SU-DHL-6 (cell line): ENCODE results near the gene EXOC3.

ENCODE experiments used
- H2AFZ ChIP-seq: fragments of 200-600 bp; sonication (generic); 2 replicates; pipeline ENCODE4 v1.6.1; 2014; ENCODE audit warnings: low read depth, mild to moderate bottlenecking, moderate library complexity, mixed read lengths, antibody characterized with exemption, low read length; ENCODE audit not compliant: severe bottlenecking
- H3F3A ChIP-seq: fragments of 200-600 bp; shearing (Covaris generic); 2 replicates; pipeline ENCODE4 v1.6.0; 2016; ENCODE audit warnings: antibody characterized with exemption, mild to moderate bottlenecking; ENCODE audit not compliant: insufficient read depth
- H3K27ac ChIP-seq: fragments of 200-600 bp; sonication (generic); 2 replicates; pipeline ENCODE4 v1.5.1; 2016; ENCODE audit warnings: low read depth, mild to moderate bottlenecking, low read length, moderate library complexity, mixed read lengths
- H3K27me3 ChIP-seq: fragments of 200-600 bp; sonication (generic), shearing (Covaris generic); 2 replicates; pipeline ENCODE4 v1.6.0; 2014; ENCODE audit warnings: mild to moderate bottlenecking, low read length
- H3K36me3 ChIP-seq: fragments of 200-600 bp; sonication (generic); 2 replicates; pipeline ENCODE4 v1.6.1; 2014; ENCODE audit warnings: mild to moderate bottlenecking, low read length, mixed read lengths
- H3K4me2 ChIP-seq: fragments of 300-600, 200-600 bp; shearing (Covaris generic), sonication (generic); 2 replicates; pipeline ENCODE4 v1.6.0; 2014; ENCODE audit warnings: low read length, low read depth, mild to moderate bottlenecking; ENCODE audit not compliant: poor library complexity, severe bottlenecking
- H3K4me3 ChIP-seq: fragments of 200-600 bp; sonication (generic); 2 replicates; pipeline ENCODE4 v1.5.1; 2014; ENCODE audit warnings: antibody characterized with exemption, low read length, mild to moderate bottlenecking, mixed read lengths; ENCODE audit not compliant: insufficient read depth, poor library complexity, severe bottlenecking
- H3K79me2 ChIP-seq: fragments of 200-600 bp; sonication (generic); 2 replicates; pipeline ENCODE4 v1.6.1; 2014; ENCODE audit warnings: mild to moderate bottlenecking, low read length, moderate library complexity; ENCODE audit not compliant: insufficient read depth
- H3K9ac ChIP-seq: fragments of 200-600 bp; sonication (generic); 2 replicates; pipeline ENCODE4 v1.7.0; 2014; ENCODE audit warnings: mild to moderate bottlenecking, low read length
- H3K9me2 ChIP-seq: fragments of 200-600 bp; sonication (generic); replicated peaks from 2 replicates; pipeline ENCODE4 v1.6.1; 2014; ENCODE audit warnings: low read length; ENCODE audit not compliant: insufficient read depth
- H3K9me3 ChIP-seq: fragments of 200-600 bp; sonication (generic); 2 replicates; pipeline ENCODE4 v1.6.1; 2014; ENCODE audit warnings: low read length, mixed read lengths; ENCODE audit not compliant: insufficient read depth
- H4K20me1 ChIP-seq: fragments of 200-600 bp; sonication (generic); 2 replicates; pipeline ENCODE4 v1.6.1; 2014; ENCODE audit warnings: low read depth, mild to moderate bottlenecking, antibody characterized with exemption, low read length, moderate library complexity, mixed read lengths
- CTCF ChIP-seq: fragments of 200-600 bp; sonication (generic); IDR thresholded peaks from one replicate; pipeline ENCODE4 v1.5.1; 2017; ENCODE audit warnings: antibody characterized with exemption, mild to moderate bottlenecking, low read length, moderate library complexity; ENCODE audit not compliant: insufficient read depth, poor library complexity, severe bottlenecking
- EZH2phosphoT487 ChIP-seq: fragments of 200-600 bp; sonication (generic), shearing (Covaris generic); conservative IDR thresholded peaks from 2 replicates; pipeline ENCODE4 v1.6.1; 2018; ENCODE audit warnings: mild to moderate bottlenecking, antibody characterized with exemption, low read length, moderate library complexity, mixed read lengths

Gene EXOC3

GRCh38 chr5:435961-436640 is 6.9 kb upstream of the EXOC3 start:
- Histone ChIP-seq H3K9me2 (no peaks in the 10 kb centered on the region), H3K9ac (no peak overlapping the region), H3K9me3 (no peaks in the 10 kb centered on the region), H4K20me1 (no peaks in the 10 kb centered on the region), H3K27me3 (no peaks in the 10 kb centered on the region), H3K4me3 (no peak overlapping the region), H2AFZ (no peak overlapping the region), H3K27ac (no peak overlapping the region), H3K36me3 (no peaks in the 10 kb centered on the region), H3K79me2 (no peaks in the 10 kb centered on the region), H3K4me2 (no peak overlapping the region), H3F3A (no peaks in the 10 kb centered on the region)
- no peak for TF ChIP-seq CTCF

DNA sequence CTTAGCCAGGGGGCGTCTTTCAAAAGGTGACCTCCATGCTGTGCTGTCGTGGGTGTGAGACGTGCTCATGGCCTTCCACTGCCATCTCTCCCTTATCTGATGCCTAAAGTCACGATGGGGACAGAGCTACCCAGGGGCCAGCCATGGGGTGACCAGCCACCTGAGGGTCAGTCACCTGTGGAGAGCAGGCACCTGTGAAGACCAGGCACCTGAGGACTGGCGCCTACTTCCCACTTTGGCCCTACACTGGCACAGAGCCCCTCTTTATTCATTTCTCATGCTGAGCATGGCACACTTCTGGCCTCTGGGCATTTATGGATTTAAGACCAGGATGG is 6.4 kb upstream of the EXOC3 start:
- H4K20me1 ChIP-seq: no peaks in the 10 kb centered on the region
- H3K9ac ChIP-seq: no peak overlapping the region
- H3K36me3 ChIP-seq: no peaks in the 10 kb centered on the region
- H3K4me2 ChIP-seq: no peak overlapping the region
- no peaks in the 10 kb centered on the region for H3K9me2 ChIP-seq
- no peaks in the 10 kb centered on the region for H3F3A ChIP-seq
- no peaks in the 10 kb centered on the region for H3K79me2 ChIP-seq
- H3K9me3 ChIP-seq: no peaks in the 10 kb centered on the region
- TF ChIP-seq CTCF (no peak), EZH2phosphoT487 (no peak)
- no peak overlapping the region for H3K27ac ChIP-seq
- H2AFZ ChIP-seq: no peak overlapping the region
- no peaks in the 10 kb centered on the region for H3K27me3 ChIP-seq
- H3K4me3 ChIP-seq: no peak overlapping the region

DNA sequence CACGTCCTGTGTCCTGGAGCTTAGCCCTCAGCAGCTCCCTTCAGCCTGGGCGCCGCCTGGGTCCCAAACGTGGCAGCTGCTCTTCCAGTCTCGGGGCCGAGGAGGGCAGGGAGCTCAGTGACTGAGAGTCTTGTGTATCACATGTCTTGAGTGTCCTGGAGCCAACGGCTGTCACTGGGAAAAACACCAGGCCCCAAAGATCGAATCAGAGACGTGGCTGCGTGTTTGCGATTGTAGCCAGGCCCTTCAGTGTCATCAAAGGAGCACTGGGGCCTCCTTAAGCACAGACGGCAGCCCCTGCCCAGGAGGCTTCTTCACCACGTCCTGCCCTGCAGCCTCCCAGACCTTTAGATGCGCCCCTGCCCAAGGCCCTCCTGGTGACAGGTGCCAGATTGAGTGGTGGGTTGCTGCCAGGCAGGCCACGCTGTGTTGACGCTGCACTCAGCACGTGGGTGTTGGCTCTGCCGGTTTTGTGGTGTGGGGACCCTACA is 5.7 kb upstream of the EXOC3 start:
- TF ChIP-seq CTCF (no peak), EZH2phosphoT487 (no peak)
- H4K20me1 ChIP-seq: no peaks in the 10 kb centered on the region
- H3K4me3 ChIP-seq: no peak overlapping the region
- H3K9me3 ChIP-seq: no peaks in the 10 kb centered on the region
- H3K9me2 ChIP-seq: no peaks in the 10 kb centered on the region
- H3K36me3 ChIP-seq: no peaks in the 10 kb centered on the region
- H3K4me2 ChIP-seq: no peak overlapping the region
- no peaks in the 10 kb centered on the region for H3F3A ChIP-seq
- H3K27ac ChIP-seq: no peak overlapping the region
- no peaks in the 10 kb centered on the region for H3K27me3 ChIP-seq
- H3K79me2 ChIP-seq: no peaks in the 10 kb centered on the region
- no peak overlapping the region for H2AFZ ChIP-seq
- no peak overlapping the region for H3K9ac ChIP-seq
